NCI-H510A treated with DMSO at 0.1 percent for 48 hours (cell line): ENCODE measurements around the gene PPAN.
A peak's percentile ranks its signal among the peaks of the same experiment; 100 is the strongest.

Experiments used
- DNase-seq: peaks from one replicate; lab custom pipeline; 2025; lab: John Stamatoyannopoulos, UW

The PPAN gene

DNA sequence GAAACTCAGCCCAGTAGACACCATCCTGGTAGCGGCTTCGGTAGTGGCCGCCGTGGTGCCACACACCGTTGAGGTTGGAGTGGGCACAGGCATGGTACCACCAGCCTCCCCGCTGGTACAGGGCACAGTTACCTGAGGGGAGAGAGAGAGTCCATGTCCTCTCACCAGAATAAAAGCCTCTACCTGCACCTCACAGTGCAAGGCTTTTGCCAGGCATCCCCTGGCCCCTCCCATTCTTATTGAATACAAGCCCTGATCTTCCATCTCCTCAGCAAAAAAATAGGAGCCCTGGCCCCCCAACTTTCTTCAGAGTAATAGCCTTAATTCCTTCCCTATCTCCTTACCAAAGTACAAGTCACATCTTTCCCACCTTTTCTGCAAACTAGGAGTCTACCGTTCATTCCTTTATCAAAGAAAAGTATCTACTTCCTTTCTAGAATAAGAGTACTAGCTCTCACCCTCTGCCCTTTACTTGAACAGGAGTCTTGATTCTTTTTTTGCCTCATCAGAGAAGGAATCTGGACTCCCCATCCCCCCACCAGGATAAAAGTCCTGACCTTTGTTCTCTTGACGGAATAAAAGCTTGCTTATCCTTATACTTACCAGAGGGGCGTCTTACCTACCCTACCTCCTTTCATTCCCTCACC, 13.4 kb upstream of the PPAN start:
- DNase-seq = no peak

DNA sequence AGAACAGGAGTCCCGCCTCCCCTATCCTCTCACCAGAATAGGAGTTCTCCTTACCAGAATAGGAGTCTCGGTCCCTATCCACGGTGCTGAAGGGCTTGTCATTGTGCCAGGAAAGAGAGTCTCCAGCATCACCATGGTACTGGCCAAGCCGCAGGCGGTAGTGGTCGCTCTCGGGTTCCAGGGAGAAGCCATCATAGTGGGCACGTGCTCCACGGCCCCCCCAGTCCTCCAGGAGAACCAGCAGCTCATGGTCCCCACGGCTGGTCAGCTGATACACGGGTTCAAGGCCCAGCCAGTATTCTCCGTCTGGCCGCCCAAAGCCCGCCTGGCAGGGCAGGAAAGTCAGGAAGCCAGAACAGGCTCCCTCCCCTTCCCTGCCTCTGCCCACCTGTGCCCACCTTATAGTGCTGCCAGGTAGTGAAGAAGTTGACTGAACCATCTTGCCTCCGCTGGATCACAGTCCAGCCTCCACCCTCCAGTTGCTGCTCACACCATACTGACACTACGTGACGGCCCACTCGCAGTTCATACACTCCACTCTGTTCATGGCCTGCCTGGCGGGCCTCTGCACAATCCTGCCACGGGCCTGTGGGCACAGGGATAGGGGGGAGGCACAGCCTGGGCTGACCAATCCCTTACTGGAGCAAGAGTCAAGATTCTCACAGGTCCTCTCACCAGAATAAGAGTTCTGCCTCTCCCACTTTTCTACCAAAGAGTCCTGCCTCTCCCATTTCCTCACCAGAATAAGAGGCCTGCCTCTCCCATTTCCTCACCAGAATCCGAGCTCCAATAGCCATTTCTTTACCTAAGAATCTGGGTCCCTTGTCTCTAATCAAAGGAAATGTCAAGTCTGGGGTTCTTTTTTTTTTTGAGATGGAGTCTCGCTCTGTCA, 12.6 kb upstream of the PPAN start:
- no peak for DNase-seq

DNA sequence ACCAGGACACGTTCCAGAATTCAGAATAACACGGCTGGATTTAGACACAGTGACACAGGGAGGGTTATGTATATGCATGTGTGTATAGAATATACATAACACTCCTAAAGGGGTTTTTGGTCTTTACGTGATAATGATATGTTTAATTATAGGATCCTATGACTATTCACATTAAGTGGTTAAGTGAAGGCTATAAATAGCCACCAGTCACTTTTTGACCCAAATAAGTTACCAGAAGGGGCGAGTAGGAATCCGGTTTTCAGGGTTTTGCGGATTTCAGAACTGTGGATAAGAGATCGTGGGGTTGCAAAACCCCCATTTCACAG, 10.6 kb upstream of the PPAN start:
- no peak for DNase-seq

DNA sequence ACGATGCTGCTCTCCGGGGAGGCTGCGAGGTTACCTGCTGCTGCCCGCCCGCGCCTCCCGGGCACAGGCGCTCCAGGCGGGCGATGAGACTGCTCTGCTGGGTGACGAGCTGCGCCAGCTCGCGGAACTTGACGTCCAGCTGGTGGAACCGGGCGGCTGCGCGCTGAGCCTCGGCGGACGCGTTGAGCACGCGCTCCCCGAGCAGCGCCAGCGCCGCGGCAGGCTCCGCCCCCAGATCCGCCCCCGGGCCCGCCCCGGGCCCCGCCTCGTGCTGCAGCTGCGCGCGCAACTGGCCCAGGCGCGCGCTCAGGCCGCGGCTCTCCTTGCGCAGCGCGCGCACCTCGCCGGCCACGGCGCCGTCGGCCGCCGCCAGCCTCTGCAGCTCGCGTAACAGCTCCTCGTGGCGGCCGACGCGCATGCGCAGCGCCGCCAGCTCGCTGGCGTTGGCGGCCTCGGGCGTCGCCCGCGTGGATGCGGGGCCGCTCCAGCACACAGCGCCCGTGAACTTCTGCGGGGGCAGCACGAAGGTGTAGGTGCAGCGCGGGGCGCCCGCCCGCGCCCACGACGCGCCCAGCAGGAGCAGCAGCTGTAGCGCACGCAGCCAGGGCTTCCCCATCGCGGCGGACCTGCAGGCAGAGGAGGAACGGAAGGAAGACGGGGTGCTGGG, 10.1 kb upstream of the PPAN start:
- DNase-seq = peak; percentile 63

DNA sequence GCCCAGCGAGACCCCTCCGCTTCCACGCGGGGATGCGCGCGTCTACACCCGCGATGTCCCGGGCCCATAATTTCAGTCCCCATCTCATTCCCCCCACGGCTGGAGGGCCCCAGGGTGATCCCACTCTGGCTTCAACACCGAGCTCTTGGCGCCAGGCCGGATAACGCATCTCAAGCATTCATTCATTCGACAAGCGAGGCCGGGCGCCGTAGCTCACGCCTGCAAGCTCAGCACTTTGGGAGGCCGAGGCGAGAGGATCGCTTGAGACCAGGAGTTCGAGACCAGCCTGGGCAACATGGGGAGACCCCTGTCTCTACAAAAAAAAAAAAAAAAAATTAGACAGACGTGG, 9.6 kb upstream of the PPAN start:
- DNase-seq = no peak

DNA sequence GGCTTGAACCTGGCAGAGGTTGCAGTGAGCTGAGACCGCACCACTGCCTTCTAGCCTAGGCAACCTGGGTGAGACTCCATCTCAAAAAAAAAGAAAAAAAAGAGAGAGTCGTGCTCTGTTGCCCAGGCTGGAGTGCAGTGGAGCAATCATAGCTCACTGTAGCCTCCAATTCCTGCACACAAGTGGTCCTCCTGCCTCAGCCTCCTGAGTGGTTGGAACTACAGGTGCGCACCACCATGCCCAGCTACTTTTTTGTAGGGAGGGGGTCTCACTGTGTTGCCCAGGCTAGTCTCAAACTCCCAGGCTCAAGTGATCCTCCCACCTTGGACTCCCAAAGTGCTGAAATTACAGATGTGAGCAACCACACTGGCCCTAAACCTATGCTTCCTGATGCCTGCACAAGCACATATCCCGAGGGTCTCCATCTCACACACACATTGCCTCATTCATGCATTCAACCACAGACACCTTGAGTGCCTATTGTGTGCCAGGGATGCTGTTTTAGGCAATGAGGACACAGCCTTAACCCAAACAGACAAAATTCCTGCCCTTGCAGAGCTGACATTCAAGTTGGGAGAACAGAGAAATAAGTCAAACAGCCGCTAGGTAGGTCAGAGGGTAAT, 5.9 kb upstream of the PPAN start:
- DNase-seq = no peak

DNA sequence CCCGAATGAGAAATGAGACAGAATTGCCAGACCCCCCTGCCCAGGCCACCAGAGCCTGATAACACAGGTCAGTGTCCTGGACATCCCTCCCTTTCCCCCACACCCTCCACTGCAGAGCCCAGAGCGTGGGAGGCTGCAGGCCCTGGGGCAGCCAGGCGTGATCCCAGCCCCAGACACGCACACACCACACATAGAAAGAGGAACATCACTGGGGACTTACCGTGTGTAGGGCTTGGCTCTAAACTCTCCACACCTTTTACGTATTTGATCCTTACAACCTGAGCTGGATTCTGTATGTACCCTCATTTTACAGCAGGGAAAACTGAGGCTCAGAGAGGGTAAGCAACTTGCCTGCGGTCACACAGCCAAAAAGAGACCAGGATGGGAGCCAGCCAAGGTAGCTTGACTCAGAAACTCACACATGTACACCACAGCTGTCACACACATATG, 3.4 kb upstream of the PPAN start:
- DNase-seq = no peak

DNA sequence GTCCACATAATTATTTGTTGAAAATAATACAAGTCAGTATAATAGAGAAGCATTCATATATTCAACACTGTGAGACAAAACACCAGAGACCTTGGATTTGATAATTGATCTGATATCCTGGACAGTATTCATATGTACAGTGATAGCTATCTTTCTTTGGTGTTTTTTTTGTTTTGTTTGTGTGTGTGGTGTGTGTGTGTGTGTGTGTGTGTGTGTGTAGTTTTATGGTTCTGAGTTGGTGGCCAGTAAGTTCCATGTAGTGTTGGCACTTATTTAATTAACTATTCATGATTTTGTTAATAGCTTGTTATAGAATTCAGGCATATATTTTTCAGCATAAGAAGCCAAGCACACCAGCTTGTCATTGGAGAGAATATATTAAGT, 2.0 kb upstream of the PPAN start:
- DNase-seq = no peak

DNA sequence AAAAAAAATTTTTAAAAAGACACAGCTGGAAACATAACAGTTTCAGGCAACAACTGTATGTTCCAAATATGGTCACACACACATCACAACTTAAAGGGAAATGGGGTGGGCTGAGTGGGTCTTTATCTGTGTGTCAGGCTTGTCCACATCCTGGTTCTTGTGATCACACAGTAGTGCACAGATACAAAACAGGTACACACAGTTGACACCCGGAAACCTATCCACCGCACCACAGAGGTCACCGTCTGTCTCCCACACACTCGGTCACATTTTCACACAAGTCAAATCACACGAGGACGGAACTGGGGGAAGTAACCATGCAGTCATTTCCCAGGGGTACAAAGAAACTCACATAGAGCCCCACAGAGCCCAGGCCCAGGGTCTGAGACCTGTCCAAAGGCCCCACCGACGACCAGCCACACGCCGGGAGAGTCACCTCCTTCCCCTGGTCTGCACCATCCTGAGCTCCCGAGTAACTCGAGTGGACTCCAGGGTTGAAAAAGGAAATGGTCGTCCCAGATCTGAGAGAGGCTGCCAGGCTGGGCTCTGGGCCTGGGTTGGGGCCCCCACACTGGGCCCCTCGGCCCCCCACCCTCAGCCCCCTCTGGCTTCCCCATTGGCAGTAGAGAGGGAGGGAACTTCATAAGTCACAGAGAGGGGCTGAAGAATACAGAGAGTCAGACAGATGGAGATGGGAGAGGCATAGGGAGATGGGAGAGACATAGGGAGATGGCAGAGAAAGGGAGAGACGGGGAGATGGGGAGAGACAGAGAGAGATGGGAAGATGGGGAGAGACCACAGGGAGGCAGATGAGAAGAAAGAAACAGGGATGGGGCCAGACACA, 1.3 kb upstream of the PPAN start:
- no peak for DNase-seq

DNA sequence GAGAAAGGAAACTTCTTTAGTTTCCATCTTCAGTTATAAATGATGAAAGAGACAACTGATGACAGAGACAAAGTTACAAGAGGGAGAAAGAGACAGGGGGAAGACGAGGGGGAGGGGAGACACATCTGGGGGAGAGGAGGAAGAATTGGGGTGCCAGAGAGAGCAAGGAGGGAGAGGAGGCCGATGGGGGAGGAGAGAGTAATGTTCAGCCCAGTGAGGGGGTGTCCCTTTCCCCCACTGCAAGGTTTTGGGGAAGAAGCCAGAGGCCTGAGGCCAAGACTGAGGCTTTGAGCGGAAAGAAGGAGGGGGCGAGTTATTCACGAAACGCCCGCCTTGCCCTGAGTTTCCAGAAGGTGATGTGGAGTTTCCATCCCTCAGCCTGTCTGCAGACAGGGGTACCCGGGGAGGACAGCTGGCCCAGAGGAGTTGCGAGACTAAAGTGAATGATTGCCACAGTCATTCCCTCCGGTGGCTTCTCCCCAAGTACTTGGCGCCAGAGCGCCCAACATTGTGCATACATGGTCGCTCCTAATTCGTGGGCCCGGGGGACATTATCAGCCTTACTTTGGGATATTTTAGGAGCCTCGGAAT, 558 bp upstream of the PPAN start:
- no peak for DNase-seq

DNA sequence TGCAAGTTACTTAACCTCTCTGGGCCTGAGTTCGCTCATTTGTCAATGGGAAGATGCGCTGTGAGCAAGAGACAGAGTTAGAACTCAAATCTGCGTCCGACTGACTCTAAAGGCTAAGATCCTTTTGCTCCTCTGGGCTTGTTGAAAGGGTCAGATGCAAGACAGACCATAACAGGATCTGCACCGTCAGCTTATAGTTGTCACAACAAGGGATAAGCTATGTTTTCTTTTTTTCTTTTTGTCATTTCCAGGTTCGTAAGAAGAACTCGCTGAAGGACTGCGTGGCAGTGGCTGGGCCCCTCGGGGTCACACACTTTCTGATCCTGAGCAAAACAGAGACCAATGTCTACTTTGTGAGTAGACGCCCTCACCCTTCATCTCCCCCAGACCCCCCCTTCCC, 1.1 kb downstream of the PPAN start:
- no peak for DNase-seq

DNA sequence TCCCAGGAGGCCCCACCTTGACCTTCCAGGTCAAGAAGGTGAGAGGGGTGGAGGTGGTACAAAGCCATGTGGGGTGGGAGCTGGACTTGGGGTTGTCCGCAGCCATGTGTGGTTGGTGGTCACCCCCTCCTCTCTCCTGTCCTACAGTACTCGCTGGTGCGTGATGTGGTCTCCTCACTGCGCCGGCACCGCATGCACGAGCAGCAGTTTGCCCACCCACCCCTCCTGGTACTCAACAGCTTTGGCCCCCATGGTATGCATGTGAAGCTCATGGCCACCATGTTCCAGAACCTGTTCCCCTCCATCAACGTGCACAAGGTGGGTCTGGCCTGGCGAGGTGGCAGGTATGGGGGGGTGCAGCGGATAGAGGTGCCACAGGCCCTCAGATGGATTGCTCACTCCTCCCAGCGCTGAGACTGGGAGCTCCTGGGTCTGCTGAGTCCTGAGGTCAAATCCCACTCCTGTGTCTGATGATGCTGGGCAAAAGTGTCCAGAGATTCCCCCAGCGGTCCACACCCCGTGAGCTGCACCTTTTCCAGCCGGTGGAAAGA, 1.7 kb downstream of the PPAN start:
- DNase-seq = no peak

DNA sequence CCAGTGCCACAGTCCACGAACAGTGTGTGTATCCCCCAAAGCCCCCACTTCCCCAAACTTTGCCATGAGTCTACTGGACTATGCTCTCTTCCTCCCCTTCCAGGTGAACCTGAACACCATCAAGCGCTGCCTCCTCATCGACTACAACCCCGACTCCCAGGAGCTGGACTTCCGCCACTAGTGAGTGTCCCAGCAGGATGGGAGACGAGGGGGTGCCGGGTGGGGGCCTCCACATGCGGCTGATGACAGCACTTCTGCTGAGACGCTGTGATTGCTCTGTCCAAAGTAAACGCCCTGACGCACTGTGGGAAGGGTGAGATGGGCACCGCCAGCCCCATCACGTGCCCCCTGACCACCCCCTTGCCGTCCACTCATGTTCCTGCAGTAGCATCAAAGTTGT, 3.4 kb downstream of the PPAN start:
- DNase-seq = no peak

DNA sequence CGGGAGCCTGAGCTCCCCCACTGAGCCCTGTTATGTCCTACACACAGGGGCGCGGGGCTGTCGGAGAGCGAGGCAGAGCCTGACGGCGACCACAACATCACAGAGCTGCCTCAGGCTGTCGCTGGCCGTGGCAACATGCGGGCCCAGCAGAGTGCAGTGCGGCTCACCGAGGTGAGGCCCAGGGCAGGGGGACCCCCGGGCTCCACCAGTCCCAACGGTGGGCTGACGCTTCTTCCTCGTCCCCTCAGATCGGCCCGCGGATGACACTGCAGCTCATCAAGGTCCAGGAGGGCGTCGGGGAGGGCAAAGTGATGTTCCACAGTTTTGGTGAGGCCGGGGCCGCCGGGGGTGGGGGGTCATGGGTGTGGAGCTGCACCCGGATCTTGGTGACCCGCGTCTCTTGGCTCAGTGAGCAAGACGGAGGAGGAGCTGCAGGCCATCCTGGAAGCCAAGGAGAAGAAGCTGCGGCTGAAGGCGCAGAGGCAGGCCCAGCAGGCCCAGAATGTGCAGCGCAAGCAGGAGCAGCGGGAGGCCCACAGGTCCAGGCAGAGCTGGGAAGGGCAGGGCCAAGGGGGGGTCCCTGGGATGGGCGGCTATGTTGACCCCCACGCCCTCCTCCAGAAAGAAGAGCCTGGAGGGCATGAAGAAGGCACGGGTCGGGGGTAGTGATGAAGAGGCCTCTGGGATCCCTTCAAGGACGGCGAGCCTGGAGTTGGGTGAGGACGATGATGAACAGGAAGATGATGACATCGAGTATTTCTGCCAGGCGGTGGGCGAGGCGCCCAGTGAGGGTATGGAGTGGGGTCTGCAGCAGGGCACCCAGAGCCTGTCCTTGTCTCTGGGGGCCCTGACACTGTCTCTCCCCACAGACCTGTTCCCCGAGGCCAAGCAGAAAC, 4.2 kb downstream of the PPAN start:
- DNase-seq = no peak

DNA sequence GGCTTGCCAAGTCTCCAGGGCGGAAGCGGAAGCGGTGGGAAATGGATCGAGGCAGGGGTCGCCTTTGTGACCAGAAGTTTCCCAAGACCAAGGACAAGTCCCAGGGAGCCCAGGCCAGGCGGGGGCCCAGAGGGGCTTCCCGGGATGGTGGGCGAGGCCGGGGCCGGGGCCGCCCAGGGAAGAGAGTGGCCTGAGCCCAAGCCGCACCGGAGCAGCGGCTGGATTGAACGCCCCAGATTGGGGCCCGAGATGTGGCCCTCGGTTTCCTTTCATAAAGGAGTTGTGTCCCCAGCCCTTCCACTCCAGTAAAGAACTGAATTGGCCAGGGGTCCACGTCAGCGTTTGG, 4.8 kb downstream of the PPAN start:
- DNase-seq = no peak

DNA sequence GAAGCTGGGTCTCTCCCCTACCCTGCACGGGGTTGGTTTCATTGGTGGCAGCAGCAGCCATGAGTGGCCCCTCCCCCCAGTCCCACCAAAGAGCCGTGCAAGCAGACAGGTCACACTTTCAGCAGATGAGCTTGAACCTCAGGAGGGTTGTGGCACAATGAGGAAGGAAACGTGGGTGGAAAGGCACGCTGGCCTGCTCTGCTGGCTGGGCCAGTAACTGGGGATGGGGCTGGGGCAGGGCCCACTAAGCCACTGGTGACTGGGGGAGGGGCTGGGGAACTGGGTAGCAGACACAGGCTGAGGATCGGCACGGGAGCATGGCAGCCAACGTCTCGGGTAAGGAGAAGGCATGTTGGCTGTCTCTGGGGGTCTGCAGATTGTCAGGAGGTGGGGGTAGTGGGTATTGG, 5.2 kb downstream of the PPAN start, which contains the start of gene P2RY11:
Gene P2RY11 (plus strand): TSS at position 289 of the 407 bp plus-strand sequence. CDS start 29 bp downstream, at position 318.
- DNase-seq = no peak

DNA sequence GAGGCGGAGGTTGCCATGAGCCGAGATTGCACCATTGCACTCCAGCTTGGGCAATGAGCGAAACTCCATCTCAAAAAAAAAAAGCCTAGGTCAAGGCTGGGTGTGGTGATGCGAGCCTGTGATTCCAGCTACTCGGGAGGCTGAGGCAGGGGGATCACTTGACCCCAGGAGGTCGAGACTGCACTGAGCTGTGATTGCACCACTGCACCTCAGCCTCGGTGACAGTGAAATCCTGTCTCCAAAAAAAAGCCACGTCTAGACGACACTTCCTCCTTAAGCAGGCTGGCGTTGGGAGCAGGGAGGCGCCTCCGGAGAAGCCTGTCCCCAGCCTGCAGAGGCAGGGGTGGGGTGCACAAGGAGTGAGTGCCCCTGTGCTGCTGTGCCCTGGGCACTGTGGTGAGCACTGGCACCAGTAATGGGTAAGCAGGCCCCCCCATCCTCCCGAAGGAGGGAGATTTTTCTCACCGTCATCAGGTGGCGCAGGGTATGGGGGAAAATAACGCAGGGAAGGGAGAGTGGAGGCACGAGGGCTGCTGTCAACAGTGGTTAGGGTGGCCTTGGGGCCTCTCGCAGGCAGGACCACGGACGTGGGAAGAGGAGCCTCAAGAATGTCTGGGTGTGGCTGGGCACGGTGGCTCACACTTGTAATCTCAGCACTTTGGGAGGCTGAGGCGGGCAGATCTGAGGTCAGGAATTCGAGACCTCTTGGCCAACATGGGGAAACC, 6.0 kb downstream of the PPAN start:
- no peak for DNase-seq

DNA sequence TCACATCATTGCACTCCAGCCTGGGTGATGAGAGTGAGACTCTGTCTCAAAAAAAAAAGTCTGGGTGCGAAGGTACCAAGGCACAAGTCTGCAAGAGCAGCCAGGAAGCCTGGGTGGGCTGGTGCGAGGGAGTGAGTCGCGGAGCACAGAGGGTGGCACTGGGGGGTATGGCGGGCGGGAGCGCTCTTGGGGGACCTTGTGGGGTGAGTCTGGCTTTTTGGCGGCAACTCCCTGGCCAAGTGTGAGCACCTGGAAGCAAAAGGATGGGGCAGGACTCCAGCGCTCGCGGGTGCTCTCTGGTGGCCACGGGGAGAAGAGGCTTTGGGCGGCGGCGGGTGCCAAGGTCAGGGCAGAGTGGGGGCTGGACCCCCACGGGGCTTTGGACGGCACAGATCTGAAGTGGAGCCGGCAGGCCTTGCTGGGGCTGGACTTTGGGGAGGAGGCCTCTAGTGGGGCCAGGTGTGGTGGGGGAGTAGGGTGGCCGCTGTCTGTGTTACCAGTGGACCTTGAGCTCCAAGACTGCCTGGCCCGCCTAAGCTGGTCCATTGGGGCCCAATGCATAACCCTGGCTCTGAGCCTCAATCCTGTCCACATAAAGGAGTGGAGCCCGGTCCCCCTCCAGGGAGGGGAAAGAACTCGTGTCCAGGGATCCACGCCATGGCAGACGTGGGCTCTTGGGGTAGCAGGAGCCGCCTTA, 6.9 kb downstream of the PPAN start:
- DNase-seq = peak; percentile 12

DNA sequence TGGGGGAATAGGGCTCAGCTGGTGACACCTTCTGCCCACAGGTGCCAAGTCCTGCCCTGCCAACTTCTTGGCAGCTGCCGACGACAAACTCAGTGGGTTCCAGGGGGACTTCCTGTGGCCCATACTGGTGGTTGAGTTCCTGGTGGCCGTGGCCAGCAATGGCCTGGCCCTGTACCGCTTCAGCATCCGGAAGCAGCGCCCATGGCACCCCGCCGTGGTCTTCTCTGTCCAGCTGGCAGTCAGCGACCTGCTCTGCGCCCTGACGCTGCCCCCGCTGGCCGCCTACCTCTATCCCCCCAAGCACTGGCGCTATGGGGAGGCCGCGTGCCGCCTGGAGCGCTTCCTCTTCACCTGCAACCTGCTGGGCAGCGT, 7.4 kb downstream of the PPAN start:
- DNase-seq = no peak
